GM21737 (cell line): ENCODE measurements around the gene NGRN.
"Not testable (repeated sequence)": the region's sequence is repeated elsewhere in the genome, so short reads cannot be mapped to it uniquely, and the experiment has no call there.

Experiments
- ATAC-seq: cut with Tn5 transposase; IDR thresholded peaks from one replicate; pipeline ENCODE4 v1.9.1; 2021; ENCODE audit warnings: mild to moderate bottlenecking, moderate library complexity; ENCODE audit not compliant: unreplicated experiment

NGRN gene

GRCh38 chr15:90233387-90234095 lies 31.9 kb upstream of the NGRN start, which contains the start of gene CIB1:
CIB1 (minus strand) TSS chr15:90233941; CDS start chr15:90233885, 56 bp downstream.
- peak; percentile 83 for ATAC-seq

- no peak for ATAC-seq
These were observed 31.1 kb upstream of the NGRN start, which contains the start of gene GDPGP1 for GRCh38 chr15:90234096-90234988. GDPGP1 (plus strand) TSS chr15:90234209; CDS start chr15:90240909, 6,700 bp downstream.

- ATAC-seq = no peak
These were observed 26.1 kb upstream of the NGRN start for GRCh38 chr15:90239371-90239770.

GRCh38 chr15:90240856-90241255 lies 24.6 kb upstream of the NGRN start:
- ATAC-seq = no peak

- no peak for ATAC-seq
These were observed 23.9 kb upstream of the NGRN start for GRCh38 chr15:90241343-90242192.

GRCh38 chr15:90243943-90244639 lies 21.4 kb upstream of the NGRN start:
- no peak for ATAC-seq

- ATAC-seq = no peak
These were observed 16.7 kb upstream of the NGRN start for GRCh38 chr15:90248789-90249202.

GRCh38 chr15:90249203-90249863 lies 16.1 kb upstream of the NGRN start, which contains the start of gene TTLL13:
TTLL13 (plus strand) TSS chr15:90249556; CDS start chr15:90250631, 1,075 bp downstream.
- peak; percentile 76 for ATAC-seq

GRCh38 chr15:90257776-90258175 lies 7.7 kb upstream of the NGRN start:
- ATAC-seq = no peak

- ATAC-seq = no peak
These were observed 5.9 kb upstream of the NGRN start for GRCh38 chr15:90259524-90259923.

- ATAC-seq = not testable (repeated sequence)
These were observed 4.7 kb upstream of the NGRN start for GRCh38 chr15:90260731-90261130.

- no peak for ATAC-seq
These were observed 3.7 kb upstream of the NGRN start for GRCh38 chr15:90261811-90262210.

- ATAC-seq = no peak
These were observed 3.0 kb upstream of the NGRN start for GRCh38 chr15:90262426-90262825.

GRCh38 chr15:90264671-90265070 lies 801 bp upstream of the NGRN start:
- no peak for ATAC-seq

GRCh38 chr15:90266061-90266431 lies 574 bp downstream of the NGRN start:
- ATAC-seq = no peak

GRCh38 chr15:90266485-90266884 lies 1.0 kb downstream of the NGRN start:
- ATAC-seq = no peak

GRCh38 chr15:90268415-90268814 lies 2.9 kb downstream of the NGRN start:
- no peak for ATAC-seq

- no peak for ATAC-seq
These were observed 5.2 kb downstream of the NGRN start for GRCh38 chr15:90270502-90271150.

- ATAC-seq = no peak
These were observed 6.1 kb downstream of the NGRN start for GRCh38 chr15:90271459-90272166.
